Cerebellar nuclear complex (tissue), 1 donor: ENCODE measurements around the gene PIGL.
"Not testable (repeated sequence)": the region's sequence is repeated elsewhere in the genome, so short reads cannot be mapped to it uniquely, and the experiment has no call there.

Experiments
- DNase-seq, 2 experiments: peaks; one replicate each; lab custom pipeline; 2025; lab: John Stamatoyannopoulos, UW

The PIGL gene

GRCh38 chr17:16312061-16312460 is 95.1 kb downstream of the PIGL start:
- DNase-seq = not testable (repeated sequence)

- no peak for DNase-seq
Measured at GRCh38 chr17:16313139-16314090, 96.4 kb downstream of the PIGL start.

GRCh38 chr17:16314189-16314588 is 97.2 kb downstream of the PIGL start:
- no peak for DNase-seq

GRCh38 chr17:16314859-16315258 is 97.8 kb downstream of the PIGL start:
- DNase-seq = no peak

- no peak for DNase-seq
Measured at GRCh38 chr17:16319969-16320368, 103.0 kb downstream of the PIGL start.

- DNase-seq = no peak
Measured at GRCh38 chr17:16322636-16323035, 105.6 kb downstream of the PIGL start.

- no peak for DNase-seq
Measured at GRCh38 chr17:16325964-16326363, 109.0 kb downstream of the PIGL start.

GRCh38 chr17:16327018-16327417 is 110.0 kb downstream of the PIGL start:
- DNase-seq = no peak

- DNase-seq = no peak
Measured at GRCh38 chr17:16328997-16329396, 112.0 kb downstream of the PIGL start.

GRCh38 chr17:16329519-16330271 is 112.7 kb downstream of the PIGL start:
- DNase-seq = no peak

- DNase-seq = no peak
Measured at GRCh38 chr17:16338391-16338790, 121.4 kb downstream of the PIGL start.

- DNase-seq = no peak
Measured at GRCh38 chr17:16339402-16339801, 122.4 kb downstream of the PIGL start.

- DNase-seq = no peak
Measured at GRCh38 chr17:16339959-16340358, 122.9 kb downstream of the PIGL start.

- peak in 1 of 2 experiments; percentile 43 for DNase-seq
Measured at GRCh38 chr17:16342979-16343378, 126.0 kb downstream of the PIGL start.

GRCh38 chr17:16343569-16343968 is 126.6 kb downstream of the PIGL start:
- DNase-seq = no peak

GRCh38 chr17:16345565-16345964 is 128.6 kb downstream of the PIGL start:
- no peak for DNase-seq

- no peak for DNase-seq
Measured at GRCh38 chr17:16346721-16347271, 129.8 kb downstream of the PIGL start.

GRCh38 chr17:16348586-16348985 is 131.6 kb downstream of the PIGL start:
- DNase-seq = no peak

- DNase-seq = no peak
Measured at GRCh38 chr17:16349431-16349830, 132.4 kb downstream of the PIGL start.

- DNase-seq = no peak
Measured at GRCh38 chr17:16351831-16352230, 134.8 kb downstream of the PIGL start.

- no peak for DNase-seq
Measured at GRCh38 chr17:16352303-16352666, 135.3 kb downstream of the PIGL start.

GRCh38 chr17:16352667-16353316 is 135.8 kb downstream of the PIGL start:
- no peak for DNase-seq
